Activated T-helper 1 cell treated with anti-CD3 and anti-CD28 coated beads, Interleukin-2, amount 50 U/mL, for 16 hours (primary cell): ENCODE results near the gene PAIP2.
A peak's percentile ranks its signal among the peaks of the same experiment; 100 is the strongest.
"Not testable (repeated sequence)": the region's sequence is repeated elsewhere in the genome, so short reads cannot be mapped to it uniquely, and the experiment has no call there.

Experiments used
- DNase-seq, 2 donors: peaks; one replicate each; pipeline ENCODE4 v3.0.0-alpha.2; 2020; ENCODE audit warnings: low read depth in 1 of 2, low spot score in 1 of 2

Gene PAIP2

DNA sequence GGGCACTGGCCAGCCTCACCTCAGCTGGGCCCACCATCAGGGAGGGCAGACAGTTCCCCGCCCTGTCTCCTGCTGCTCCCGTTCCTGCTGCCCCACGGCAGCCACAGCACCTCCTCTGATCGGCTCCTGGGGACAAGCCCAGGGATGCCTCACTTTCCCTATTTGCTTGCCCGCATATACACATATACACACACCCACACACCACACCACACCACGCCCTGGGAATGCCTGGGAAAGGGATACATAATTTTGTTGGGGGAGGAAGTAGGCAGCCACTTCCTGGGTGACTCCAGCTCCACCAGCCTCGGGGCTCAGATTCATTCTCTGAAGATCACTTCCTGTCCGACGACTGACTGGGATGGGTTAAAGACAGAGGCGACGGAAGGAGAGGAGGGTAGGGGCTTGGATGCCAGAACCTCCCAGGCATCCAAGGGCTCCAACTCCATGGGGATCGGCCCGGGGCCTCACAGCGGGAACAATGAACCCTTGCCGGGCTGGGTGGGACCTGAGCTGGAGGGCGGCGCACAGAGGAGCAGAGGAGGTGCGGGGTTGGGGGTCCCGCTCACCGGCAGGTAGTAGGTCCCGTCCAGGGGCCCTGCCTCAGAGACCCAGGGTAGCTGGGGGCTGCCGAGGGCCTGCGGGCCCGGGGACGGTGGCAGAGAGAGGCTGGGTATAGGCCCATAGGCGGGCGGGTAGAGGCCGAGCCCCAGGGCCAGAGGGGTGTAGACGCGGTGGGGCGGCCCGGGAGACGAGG, 50.1 kb downstream of the PAIP2 start:
- no peak for DNase-seq

DNA sequence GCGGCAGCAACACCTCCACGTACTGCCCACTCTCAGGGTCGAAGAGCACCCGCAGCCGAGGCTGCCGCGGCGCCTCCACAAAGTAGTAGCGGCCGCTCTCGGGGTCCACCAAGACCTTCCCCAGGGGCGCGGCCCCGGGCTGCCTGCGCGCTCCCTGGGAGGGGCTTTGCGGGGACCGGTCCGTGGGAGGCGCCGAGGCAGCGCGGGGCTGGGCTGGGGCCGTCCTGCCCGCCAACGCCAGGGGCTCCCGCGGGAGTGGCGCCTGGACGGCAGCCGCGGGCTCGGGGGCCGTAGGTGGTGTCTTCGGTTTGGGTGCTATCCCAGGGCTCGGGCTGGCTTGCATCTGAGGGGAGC, 50.6 kb downstream of the PAIP2 start:
- DNase-seq: no peak

DNA sequence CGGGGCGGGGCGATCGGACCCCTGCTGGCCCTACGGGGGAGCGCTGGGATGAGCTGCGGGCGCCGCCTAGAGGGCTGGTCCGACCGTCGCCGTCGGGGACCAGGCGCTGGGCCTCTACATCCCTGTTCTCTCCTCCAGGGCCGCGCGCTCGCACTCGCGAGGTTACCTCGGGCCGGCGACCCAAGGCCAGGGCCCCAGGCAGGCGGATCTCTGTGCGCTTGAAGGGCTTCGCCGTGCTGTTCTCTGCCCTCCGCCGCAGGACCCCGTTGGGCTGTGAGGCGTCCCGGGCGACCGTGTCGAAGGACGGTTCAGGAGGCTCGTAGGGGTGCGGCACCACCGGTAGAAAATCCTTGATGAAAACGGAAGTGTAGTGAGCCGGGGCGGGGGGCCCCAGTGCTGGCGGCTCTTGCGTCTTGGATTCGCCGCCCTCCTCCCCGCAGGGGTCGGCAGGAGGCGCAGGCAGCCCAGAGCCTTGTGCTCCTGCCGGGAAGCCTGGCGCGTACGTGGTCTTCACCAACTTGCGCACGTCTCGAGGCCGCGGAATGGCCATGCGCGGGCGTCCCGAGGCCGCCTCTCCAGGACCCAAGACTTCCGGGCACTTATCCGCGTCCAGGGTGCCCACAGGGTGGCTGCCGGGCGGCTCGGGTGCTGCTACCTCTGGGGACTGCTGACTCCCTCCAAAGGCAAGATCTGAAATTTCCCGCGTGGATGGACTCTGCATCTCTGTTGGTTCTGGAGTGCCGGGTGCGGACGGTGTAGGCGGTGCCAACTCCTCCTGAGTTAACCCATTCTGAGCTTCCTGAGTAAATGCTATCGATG, 51.2 kb downstream of the PAIP2 start:
- peak; percentile 51 to 69 for DNase-seq

DNA sequence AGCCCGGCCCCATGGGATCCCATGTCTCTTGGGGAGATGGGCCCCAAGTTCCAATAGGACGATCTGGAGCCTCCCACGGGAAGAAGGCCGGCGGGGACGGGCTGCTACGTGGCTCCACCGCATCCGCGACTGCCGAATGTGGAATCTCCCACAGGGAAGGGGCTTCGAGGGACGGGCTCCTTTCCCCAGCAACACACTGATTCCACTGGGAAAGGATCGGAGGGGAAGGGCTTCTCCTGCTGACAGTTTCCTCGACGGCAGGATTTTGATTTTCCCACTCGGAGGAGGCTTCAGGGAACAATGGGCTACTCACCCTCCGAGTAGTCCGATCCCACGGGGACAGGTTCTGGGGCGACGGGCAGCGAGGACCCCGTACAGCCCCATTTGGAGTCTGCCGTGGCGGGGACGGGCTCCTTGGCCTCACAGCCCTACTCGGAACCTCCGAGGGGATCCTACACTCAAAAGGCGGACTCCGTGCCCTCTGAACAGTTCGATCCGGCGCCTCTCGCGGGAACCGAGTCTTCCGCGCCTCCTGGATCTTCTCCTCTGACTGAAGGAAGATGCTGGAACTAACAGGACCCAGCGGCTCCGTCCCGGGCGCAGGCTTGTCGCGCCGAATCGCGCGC, 52.0 kb downstream of the PAIP2 start:
- no peak for DNase-seq

DNA sequence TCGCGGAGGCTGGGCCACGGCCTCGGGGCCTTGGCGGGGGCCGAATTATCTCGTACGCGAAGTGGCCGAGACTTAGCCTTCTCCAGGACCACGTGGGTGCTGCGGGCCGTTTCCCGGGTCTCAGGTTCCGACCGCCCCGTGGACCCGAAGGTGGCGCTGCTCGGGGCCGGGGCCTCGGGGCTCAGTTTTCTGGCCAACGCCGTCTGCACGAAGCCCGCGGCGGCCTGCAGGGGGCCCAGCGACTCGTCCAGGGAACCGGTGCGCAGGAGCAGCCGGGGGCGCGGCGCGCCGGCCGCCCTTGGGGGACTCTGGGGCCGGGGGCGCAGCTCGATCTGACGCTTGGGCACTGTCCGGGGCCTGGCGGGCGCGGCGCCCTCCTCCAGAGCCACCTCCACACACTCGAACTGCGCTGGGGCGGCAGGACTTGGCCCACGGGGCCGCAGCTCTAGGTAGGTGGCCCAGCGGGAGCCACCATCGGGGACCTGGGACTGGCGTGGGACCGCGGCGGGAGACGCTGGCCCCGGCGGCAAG, 52.5 kb downstream of the PAIP2 start:
- DNase-seq: peak in 1 of 2 donors; percentile 59

DNA sequence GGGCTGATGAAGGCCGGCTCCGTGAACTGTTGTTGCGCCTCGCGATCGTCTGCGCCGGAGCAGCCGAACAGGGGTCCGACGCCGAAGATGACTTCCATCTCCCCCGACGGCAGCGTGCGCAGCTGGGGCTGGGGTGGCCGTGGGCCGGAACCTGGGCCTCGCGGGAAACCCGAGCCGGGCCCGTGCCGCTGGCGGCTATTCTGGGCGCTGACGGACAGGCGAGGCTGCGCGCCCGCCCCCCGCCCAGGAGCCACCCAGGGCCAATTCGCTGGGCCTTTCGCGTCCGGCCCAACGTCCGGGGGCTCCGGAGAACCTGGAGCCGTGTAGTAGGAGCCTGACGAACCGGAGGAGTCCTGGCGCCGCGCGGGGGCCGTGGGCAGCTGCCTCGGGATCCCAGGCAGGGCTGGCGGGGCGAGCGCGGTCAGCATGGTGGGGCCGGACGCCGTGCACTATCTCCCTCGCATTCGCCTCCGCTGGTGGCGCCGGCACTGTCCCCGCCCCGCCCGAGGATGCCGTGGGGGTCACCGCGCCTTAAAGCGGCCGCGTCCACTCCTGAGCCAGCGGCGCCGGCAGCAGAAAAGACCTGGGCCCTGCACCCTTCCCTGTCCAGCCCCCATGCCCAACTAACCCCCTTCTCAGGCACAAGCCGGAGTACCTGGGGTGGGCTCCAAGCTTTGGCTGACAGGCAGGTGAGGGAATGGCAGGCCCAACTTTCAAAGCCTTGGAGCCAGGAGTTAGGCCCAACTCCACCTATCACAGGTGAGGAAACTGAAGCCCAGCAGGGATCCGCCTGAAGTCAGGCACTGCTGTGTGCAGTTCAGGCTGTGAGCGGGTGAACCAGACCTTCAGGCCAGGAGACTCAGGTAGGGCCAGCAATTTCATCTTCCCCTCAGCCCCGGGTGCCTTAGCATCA, 53.3 kb downstream of the PAIP2 start, which contains the start of gene PROB1:
Gene PROB1, minus strand, starts transcription at position 451 of the 913 bp plus-strand sequence. Its CDS starts 23 bp downstream, at position 428.
- DNase-seq: no peak

DNA sequence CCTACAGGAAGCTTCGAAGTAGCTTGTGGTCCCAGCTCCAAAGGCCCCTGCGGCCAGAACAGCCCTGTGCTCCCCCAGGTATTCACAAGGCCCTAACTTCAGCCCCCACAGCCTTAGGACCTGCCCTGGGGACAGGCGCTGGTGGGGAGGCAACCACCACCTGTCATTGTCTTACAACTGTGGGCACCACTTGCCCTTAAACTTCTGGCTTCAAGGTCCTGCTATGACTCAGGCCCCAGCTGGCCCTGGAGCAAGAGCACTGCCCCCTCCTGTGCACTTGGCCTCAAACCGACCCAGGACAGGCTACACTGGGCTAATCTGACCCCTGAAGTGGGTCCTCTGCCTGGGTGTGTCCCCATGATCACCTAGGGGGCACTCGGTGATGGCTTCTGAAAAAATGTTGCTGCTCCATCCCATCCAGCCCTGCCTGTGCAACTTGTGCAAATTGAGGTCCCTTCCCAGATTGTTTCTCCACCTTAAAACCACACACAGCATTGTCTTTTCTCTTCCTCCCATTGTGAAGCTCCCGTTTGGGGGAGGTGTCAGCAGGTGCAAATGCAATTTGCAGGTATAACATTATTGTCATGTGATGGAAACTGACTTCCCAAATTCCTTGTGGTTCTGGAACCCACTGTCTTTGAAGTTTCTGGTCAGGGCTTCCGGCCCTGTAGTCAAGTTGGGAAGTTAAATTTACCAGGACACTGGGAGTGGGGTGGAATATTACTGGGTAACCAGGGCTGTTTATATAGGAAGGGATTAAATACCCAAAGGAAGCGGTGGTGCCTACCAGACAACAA, 54.4 kb downstream of the PAIP2 start:
- DNase-seq: no peak

DNA sequence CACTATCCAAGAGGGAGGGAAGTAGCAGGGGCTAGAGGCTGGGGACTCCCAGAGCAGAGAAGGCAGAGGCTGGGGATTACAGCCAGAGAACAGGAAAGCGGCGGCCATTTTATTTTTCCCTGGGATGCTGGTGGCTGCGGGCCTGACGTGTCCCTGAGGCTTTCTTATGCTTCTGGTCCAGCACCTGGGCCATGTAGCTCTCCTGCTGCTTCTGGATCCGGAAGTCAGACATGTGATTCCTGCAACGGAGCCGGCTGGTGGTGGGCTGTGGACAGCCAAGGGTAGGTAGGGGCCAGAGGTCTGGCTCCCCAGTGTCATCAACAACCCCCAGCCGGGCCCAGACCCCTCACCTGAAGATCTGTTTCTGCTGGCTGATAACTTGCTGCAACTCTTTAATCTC, 55.0 kb downstream of the PAIP2 start:
- no peak for DNase-seq

DNA sequence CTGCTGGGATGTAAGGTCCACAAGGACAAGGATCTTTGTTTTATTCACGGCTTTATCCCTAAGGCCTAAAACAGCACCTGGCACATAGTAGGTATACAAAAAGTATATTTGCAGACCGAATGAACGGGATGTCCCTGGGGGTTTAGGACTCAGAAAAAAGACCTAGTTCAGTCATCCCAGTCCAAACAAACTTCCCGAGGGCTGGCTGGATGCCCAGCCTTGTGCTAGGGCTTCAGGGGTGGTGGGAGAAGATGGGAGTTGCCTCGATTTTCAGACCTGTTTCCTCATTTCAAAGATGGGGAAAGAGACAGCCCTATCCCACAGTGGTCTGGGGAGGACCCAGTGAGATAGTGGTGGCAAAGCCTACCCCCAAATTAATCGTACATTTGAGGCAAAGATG, 56.3 kb downstream of the PAIP2 start:
- no peak for DNase-seq

DNA sequence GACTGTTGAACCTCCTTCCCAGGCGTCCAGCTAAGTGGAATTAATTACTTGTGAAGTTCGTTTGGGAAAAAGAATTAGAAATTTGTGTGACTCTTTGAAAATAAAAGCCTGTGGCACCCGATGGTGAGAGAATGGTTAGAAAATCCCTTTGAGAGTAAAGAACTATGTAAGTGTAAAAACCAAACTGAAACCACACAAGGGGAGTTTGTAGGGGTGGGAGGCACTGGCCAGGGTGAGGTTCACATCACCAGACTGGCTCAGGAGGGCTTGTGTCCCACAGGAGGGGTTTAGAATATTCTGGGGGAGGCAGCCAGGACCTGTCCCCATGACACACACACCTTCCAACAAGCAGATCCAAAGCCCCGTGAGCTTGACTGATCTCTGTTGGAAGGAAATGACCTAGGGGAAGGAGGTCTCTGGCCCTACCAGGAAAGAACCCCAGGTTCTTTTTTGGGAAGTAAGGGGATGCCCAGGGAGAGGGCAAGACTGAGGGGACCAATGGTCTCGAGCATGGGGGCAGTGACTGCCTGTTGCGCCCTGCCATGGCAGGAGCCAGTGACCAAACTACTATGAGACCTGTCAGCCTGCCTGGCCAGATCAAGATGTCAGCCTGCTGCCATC, 58.0 kb downstream of the PAIP2 start:
- no peak for DNase-seq

DNA sequence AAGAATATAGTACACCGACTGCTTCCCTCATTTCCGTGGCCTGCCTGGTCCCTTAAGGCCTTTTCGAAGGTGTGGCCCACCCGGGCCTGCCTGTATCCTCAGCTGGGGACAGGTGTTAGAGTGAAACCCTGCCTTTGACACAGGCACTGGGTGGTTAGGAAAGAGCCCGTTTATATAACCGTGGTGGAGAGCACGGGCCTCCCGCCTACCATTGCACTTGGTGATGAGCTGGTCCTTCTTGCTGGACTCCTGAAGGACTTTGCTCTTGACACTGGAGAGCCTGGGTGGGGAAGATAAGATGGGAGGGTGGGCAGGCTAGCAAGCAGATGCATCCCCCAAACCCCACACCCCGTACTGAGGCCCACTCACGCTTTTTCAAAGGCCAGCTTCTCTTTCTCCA, 59.9 kb downstream of the PAIP2 start:
- DNase-seq: no peak

DNA sequence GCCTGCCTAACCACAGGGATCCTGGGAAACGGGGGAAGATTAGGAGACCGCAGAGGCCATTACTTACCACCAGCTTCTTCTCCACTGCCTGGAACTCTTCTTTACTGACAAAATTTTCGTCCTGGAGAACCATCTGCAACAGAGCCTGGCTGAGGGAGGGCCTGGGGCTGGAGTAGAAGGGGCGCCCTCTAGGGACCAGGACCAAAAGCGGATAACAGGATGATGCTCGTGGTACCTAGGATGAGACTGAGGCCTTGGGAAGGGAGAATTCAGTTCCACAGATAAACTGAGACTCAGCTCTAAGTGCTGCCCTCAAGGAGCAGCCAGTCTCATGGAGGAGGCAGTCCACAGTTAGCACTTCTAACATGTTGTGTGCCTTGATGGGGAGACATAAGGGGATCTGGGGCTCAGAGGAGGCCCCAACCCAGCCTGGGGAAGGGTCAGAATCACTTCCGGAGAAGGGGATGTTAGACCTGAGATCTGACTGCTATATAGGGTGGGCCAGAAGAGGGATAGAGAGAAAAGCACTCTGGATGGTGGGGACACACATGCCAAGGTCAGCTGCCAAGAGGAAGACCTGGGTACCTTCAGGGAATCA, 61.0 kb downstream of the PAIP2 start:
- DNase-seq: no peak

DNA sequence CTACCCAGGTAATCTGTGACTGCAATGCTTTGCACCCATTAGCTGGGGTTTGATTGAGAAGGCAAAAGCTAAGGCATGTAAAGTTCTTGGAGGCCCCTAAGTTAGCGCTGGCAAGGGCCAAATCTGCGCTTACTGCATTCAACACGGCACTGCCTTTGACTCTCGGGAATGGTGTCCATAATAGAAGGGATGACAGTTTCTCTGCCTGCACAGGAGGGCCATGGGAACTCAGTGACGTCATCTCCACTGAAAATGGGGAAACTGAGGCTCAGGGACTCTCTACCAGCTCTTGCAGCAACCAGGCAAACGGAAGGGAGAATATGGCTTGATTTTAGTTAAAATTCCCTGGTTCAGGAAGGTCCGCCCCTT, 61.7 kb downstream of the PAIP2 start:
- no peak for DNase-seq

DNA sequence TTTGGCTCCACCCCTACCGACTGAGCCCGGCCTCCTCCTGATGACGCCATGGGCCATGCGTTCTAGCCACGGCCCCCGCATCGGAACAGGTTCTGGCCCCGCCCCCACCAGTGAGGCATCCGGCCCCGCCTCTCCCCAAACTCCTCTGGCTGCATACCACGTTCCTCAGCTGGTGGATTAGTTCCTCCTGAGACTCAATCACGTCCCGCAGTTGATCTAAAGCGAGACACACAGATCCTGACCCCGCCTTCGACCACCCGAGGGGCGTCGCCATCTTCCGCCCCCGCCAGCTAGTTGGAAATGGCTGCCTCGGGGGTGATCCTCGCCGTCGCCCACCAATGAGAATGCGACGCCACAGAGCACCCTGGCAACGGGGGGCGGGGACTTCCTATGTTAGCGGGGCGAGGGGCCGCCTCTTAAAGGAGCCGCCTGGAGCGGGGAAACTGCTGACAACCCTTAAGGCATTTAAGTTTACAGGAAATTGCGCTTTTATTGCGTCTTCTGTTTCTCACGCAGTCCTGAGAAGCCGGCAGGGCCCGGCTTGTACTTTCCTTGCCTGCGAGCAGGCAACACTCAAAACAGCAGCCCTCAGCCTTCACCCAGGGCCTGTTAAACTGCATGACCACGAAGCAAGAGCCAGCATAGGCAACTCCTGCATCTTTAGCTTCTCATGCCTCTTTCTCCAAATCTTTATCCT, 62.3 kb downstream of the PAIP2 start, which contains the start of gene SPATA24:
Gene SPATA24, minus strand, starts transcription at position 303 of the 697 bp plus-strand sequence. Its CDS starts 29 bp downstream, at position 274.
- DNase-seq: peak; percentile 95 to 96

DNA sequence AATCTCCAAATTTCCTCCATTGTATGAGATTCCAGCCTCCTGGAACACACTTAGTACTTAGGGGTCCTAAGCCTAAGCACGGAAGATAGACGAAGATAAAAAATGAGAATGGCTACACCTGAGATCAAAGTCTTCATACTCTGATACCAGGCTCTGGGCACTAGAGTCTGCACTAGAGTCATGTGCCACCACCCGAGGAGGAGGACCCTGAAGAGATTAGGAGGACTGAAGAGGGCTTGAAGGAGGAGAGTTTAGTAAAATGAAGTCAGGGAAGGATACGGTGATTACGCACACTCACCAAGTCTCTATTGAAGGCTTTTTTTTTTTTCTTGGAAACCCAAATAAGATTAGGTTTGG, 62.8 kb downstream of the PAIP2 start:
- DNase-seq: no peak

DNA sequence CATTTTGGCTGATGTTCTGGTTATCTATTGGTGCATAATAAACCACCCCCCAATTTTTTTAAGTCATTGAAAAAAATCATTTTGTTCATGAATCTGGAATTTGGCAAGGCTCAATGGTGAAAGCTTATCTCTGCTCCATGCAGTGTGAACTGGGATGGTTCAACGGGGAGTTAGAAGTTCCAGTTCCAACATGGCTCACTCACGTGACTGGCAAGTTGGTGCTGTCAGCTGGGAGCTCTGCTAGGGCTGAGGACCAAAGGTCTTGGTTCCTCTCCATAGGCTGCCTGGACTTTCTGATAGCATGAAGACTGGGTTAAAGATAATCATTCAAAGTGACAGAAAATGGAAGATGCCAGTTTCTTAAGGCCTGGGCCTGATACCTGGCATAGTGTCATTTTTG, 65.3 kb downstream of the PAIP2 start:
- no peak for DNase-seq

DNA sequence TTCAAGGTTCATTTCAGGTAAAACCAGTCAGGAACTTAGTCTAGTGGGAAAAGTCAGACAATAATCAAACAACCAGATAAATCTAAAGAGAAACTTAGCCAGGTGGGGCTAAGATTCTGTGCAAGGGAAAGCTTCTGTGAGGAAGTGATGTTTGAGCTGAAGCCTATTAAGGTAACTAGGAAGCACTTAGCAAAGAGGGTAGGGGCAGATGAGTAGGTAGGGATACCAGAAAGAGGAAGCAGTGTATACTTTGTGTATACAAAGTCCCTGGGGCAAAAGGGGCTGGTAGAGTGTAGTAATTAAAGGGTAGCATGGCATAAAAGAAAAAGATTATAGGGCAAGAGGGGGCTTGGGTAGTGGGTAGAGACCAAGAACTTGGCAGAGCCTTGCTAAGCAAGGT, 65.9 kb downstream of the PAIP2 start:
- DNase-seq: no peak

DNA sequence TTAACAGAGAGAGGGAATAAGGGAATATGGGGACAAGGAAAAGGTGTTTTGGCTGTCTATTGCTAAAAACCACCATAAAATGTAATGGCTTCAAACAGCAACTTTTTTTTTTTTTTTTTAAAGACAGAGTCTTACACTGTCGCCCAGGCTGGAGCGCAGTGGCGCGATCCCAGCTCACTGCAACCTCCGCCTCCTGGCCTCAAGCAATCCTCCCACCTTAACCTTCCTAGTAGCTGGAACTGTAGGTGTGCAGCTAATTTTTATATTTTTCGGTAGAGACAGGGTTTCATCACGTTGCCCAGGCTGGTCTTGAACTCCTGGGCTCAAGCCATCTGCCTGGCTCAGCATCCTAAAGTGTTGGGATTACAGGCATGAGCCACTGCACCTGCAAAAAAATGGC, 66.5 kb downstream of the PAIP2 start:
- DNase-seq: no peak

DNA sequence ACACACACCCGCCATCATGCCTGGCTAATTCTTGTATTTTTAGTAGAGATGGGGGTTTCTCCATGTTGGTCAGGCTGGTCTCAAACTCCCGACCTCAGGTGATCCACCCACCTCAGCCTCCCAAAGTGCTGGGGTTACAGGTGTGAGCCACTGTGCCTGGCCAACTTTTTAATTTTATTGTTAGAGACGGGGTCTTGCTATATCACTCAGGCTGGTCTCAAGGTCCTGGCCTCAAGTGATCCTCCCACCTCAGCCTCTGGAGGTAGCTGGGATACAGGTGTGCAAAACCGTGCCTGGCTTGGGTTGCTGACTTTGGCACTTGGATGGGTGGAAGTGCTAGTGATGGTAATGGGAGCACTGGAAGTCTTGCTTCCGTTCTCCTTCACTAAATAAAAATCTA, 67.5 kb downstream of the PAIP2 start:
- not testable (repeated sequence) for DNase-seq
